ENCODE measurements around the gene PRDM7.
"Not testable (repeated sequence)": the region's sequence is repeated elsewhere in the genome, so short reads cannot be mapped to it uniquely, and the experiment has no call there.

PRDM7 gene

GRCh38 chr16:90077240-90077756 lies at the start of gene PRDM7:
Gene PRDM7 (minus strand): TSS chr16:90077331. CDS start chr16:90075910, 1,421 bp downstream.
- peak; percentile 98 for DNase-seq

- DNase-seq: not testable (repeated sequence)
Observed at GRCh38 chr16:90121846-90122245, 44.7 kb upstream of the PRDM7 start.

DNA sequence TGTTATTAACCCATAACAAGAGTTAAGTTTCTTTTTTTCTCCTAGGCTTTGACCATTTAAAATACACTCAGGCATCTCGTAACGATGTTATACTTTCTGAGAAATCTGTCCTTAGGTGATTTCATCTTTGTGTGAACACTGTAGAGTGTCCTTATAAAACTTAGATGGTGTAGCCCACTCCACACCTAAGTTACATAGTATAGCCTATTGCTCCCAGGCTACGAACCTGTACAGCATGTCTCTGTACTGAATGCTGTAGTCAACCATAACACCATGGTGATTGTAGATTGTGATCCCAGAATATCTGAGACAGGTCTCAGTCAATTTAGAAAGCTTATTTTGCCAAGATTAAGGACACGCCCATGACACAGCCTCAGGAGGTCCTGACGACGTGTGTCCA lies 30.5 kb upstream of the PRDM7 start:
- DNase-seq: not testable (repeated sequence)

- not testable (repeated sequence) for DNase-seq
Observed at GRCh38 chr16:90107060-90107459, 29.9 kb upstream of the PRDM7 start.

DNA sequence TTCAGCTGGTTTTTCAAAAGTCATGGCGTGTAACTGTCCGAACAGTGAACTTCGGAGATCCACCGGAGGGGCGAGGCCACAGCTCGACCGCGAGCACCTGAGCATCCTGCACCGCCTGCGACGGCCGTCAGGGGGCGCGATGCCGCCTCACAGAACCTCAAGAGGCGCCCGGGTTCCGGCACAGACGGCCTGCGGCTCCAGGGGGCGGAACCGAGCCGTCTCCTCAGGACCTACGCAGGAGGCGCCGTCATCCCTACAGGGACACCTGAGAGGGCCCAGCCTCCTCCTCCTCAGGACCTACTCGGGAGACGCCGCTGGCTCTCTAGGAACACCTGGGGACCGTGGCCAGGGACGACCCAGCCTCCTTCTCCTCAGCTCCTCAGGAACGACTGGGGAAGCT lies 29.1 kb upstream of the PRDM7 start:
- DNase-seq: peak; percentile 46

DNA sequence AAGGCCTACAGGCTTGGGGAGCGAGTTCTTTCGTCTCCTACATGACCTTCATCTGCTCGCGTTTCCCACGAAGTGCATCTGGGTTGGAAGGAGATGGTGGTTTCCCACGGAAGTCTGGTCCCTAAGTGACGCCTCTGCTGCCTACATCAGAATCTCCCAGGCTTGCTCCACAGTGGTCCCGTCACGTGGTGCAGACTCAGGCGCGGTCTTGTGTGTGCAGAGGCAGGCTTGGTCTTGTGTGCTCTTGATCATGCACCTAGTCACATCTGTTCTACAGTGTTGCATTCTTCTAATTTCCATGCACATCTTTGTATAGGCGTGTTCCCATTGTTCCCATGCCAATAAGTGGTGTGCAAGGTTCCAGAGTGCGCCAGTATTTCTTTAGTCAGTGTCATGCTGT lies 27.6 kb upstream of the PRDM7 start:
- DNase-seq: not testable (repeated sequence)

DNA sequence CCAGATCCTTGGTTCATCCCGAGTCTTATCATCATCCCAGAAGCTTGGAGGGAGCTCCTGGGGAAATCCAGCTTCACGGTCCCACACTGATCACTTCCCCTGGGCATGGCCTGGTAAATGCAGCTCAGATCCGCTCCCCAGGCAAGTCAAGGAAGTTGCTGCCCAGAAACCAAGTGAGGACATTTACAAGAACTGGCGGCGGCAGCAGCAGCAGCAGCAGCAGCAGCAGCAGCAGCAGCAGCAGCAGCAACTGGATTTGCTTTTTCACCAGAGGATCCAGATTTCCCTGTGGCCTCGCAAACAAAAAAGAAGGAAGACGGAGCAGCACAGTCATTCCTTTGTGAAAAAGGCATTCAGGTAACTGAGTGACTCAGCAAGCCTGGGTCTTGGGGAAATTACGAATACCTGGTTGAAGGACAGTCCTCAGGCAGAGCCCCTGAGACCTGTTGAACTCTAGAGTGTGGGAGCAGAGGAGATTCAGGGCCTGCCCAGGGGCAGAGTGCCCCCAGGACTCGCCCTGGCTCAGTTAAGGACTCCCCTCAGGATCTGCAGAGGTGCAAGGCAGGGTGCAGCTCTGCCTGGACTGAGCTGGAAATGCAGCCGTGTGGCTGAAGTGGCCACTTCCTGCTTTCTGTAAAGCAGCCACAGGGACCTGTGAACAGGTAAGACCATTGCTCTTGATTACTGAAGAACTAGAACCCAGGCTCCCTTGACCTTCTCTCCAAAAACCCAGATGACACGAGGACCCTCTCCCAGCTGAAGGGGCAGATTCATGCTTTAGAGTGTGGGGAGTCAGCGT lies 25.2 kb upstream of the PRDM7 start:
- DNase-seq: not testable (repeated sequence)

- not testable (repeated sequence) for DNase-seq
Observed at GRCh38 chr16:90101332-90101731, 24.2 kb upstream of the PRDM7 start.

GRCh38 chr16:90100790-90101189 lies 23.7 kb upstream of the PRDM7 start:
- not testable (repeated sequence) for DNase-seq

DNA sequence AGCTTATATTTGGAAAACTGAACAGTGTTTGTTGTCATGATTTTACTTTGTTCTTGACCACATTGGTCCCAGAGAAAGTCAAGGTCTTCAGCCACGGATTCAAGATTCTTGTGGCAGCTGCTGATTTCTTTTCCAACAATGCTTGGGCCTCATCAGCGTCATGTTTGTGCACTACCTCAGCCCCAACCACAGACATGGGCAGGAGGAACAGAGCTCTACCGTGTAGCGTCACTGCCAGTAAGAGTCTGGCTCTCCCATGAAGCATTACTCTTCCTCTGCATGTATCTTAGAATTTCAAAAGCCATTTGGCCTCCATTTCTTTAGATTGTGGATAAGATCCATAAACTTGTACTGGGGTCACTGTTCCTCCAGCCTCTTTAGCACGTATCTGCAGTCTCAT lies 23.1 kb upstream of the PRDM7 start:
- DNase-seq: not testable (repeated sequence)

- DNase-seq: not testable (repeated sequence)
Observed at GRCh38 chr16:90098936-90099335, 21.8 kb upstream of the PRDM7 start.

DNA sequence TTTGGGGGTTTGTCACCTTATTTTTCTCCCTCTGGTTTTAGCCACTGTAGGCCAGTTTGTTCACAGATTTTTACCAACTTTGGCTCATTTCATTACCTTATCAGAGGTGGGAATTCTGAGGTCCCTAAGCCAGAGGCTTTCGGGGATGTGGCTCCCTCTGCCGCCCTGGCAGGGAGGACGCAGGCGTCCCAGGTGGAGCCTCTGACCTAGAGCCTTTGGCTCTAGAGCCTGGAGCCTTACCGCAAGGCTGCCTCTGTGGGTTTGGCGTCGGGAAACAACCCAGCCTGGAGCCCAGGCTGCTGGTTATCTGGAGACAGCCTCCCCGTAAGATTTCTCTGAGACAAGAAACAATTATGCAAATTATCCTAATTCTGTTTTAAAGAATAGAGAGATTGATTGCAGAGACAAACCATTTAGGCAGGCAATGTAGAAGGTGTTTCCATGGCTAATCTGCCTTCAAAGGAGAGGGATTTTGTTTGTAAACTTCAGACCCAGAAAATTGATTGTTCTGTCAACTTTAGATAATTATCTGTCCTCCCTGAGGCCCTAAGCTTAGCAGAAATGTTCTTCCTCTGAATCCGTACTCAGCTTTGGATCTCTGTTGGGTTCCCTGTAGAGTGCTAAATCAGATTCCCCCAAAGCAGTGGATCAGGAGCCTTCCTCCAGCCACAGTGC lies 20.0 kb upstream of the PRDM7 start:
- not testable (repeated sequence) for DNase-seq

GRCh38 chr16:90094791-90095190 lies 17.7 kb upstream of the PRDM7 start:
- not testable (repeated sequence) for DNase-seq

- DNase-seq: not testable (repeated sequence)
Observed at GRCh38 chr16:90094296-90094695, 17.2 kb upstream of the PRDM7 start.

GRCh38 chr16:90093799-90094198 lies 16.7 kb upstream of the PRDM7 start:
- not testable (repeated sequence) for DNase-seq

DNA sequence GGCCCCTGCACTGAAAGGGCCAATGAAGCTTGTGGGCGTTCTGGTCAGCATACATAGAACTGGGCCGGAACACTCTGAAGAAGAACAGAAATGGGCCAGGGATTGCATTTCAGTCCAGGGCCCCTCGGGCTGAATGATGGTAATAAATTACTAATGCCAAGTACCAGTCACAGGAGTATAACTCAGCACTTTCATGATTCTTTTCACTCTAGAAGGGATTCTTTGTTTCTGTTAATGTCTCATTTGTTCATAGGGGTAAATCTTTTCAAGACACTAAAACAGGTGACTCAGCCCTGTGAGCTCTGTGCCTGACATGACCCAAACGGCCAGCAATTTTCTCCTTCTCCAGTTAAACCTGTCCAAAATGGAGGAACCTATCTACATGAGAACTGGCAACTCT lies 15.7 kb upstream of the PRDM7 start:
- not testable (repeated sequence) for DNase-seq

GRCh38 chr16:90084215-90084950 lies 7.3 kb upstream of the PRDM7 start:
- no peak for DNase-seq

GRCh38 chr16:90083139-90083538 lies 6.0 kb upstream of the PRDM7 start:
- DNase-seq: no peak

DNA sequence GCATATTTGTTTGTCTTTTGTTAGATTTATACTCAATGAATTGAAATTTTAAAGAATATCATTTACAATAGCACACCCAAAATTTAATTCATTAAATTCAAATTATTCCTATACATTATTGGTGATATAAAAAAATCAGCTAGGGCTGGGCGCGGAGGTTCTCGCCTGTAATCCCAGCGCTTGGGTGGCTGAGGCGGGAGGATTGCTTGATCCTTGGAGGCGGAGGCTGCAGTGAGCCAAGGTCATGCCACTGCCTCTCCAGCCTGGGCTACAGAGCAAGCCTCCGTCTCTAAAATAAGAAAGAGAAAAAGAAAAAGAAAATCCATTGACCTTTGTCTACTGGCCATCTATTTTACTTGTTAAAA lies 4.5 kb upstream of the PRDM7 start:
- DNase-seq: no peak

GRCh38 chr16:90078579-90078895 lies 1.4 kb upstream of the PRDM7 start:
- DNase-seq: no peak

DNA sequence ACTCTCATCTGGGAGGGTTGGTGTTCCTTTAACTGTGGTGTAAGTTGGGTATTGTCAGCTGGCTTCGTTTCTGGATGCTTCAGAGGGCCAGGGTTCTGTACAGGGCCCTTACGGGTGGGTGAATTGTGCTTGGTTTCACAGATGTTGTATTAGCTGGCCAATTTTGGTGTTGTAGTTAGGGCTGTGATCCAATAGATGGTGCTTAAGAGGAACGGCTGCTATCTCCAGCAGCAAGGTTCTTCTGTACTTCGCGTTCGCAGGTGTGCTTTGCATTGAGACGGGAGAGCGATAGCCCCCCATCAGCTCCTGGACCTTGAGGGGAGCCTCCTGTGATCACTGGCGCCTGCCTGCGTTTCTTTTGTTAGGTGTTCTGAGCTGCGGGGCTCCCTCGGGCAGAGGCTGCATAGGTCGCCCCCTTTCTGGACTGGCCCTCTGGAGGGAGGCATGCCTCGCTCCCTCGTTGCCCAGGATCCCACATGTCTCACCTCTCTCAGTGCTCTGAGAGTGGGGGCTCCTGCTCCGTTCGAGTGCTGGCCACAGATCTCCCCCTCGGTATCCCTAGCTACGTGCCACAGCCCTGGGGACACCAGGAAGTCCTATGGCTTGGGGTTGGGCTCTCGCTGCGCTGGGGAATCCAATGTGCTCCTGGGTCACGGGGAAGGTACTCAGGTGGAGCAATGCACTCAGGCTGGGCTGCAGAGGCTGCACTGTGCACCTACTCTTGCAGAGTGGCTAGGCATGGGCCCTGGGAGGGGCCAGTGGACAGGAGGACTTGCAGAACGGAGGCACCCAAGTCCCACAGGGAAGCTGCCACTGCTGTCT lies 837 bp upstream of the PRDM7 start:
- peak; percentile 79 for DNase-seq

- DNase-seq: no peak
Observed at GRCh38 chr16:90072442-90073105, 4.6 kb downstream of the PRDM7 start.
